HG02571 (cell line): ENCODE measurements around the gene CYBA.
A peak's percentile ranks its signal among the peaks of the same experiment; 100 is the strongest.

Experiments
- ATAC-seq: cut with Tn5 transposase; IDR thresholded peaks from one replicate; pipeline ENCODE4 v1.9.1; 2021; ENCODE audit warnings: mild to moderate bottlenecking, moderate library complexity; ENCODE audit not compliant: unreplicated experiment

Gene CYBA

DNA sequence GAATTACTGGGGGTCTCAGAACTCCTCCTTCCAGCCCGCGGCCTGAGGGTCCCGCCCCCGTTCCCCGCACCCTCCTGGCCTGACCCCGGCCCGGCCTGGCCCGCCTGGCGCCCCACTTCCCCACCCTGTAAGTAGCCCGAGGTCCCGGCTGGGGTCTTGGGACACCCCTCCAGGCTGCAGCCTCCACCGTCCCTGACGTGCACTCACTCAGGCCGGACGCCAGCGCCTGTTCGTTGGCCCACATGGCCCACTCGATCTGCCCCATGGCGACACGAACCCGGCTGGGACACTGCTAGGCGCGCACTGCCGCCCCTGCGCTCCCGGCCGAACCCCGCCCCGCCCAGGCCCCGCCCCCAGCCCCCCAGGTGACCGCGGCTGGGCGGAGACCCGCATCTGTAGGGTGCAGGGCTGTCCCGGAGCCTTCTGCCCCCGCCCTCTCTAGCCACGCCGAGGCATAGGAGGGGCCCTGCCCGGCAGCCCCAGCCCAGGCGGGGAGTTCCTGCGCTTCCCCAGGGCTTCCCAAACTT lies at the start of gene CYBA:
CYBA (minus strand) TSS at position 305 of the 527 bp plus-strand sequence; CDS start at position 265, 40 bp downstream.
- ATAC-seq, result peak; percentile 67

DNA sequence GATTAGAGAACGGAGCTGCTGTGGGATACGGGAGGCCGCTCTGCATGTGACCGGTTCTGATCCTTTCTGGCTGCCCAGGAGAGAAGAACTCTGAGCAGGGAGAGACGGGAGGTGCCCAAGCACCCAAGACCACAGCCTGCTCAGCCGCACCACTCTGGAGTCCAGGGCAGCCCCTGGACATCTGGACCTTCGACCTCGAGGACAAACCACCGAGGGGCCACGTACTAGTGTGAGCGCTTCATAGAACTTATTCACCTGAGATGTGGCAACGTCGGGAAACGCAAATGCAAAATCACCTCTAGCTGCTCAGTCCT lies 49.4 kb upstream of the CYBA start:
- ATAC-seq, result no peak

DNA sequence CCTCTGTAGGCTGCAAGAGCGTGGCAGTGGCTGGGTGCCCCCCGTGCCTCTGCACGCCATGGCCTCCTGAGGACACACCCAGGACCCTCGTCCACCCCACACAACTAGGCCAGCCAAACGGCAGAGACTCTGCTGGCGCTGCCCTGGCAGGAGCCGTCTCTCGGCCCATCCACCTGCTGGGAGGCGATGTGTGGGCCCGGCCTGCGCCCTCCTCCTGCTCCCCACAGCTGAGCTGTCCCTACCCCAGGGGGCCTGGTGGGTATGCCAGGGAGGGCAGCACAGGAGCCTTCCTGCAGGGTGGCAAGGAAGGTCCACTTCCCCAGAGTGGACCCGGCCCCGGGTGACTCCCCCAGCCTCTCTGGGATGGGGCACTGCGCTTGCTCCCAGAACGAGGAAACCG lies 48.3 kb upstream of the CYBA start:
- ATAC-seq, result no peak

- ATAC-seq, result no peak
Measured at GRCh38 chr16:88698646-88699045, 47.8 kb upstream of the CYBA start.

GRCh38 chr16:88697831-88698615 lies 47.2 kb upstream of the CYBA start:
- ATAC-seq, result no peak

DNA sequence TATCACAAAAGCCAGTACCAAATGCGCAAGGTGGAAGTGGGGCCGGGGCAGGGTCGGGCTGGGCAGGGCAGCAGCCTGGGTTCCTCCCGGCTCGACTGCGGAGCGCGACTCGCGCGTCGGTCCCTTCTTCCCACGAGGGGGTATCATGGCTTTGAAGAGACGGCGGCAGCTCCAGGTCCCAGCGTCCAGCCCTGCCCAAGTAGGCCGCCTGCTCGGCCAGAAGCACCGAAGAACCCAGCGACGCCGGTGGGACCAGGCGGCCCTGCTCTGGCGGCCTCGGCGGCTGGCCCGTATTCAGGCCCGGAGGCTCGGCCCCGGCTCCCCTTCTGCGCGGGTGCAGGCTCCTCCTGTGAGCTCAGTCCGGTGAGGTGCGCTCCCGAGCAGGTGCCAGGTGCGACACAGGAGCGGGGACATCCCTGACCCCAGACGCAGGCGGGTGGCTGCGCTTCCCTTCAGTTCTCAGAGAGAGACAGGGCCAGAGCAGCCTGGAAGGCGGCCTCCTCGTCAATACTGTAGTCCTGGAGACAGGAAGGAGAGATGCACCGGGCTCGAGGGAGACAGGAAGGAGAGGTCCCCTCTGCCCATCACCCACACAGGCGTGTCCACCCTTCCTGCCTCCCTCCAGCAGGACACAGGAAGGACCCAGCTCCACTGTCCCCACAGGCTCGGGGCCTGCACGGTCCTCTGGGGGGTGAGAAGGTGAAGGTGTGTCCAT lies 46.4 kb upstream of the CYBA start:
- ATAC-seq, result no peak

GRCh38 chr16:88696441-88696840 lies 45.6 kb upstream of the CYBA start:
- no peak for ATAC-seq

- no peak for ATAC-seq
Measured at GRCh38 chr16:88695753-88696152, 44.9 kb upstream of the CYBA start.

- no peak for ATAC-seq
Measured at GRCh38 chr16:88695218-88695617, 44.4 kb upstream of the CYBA start.

DNA sequence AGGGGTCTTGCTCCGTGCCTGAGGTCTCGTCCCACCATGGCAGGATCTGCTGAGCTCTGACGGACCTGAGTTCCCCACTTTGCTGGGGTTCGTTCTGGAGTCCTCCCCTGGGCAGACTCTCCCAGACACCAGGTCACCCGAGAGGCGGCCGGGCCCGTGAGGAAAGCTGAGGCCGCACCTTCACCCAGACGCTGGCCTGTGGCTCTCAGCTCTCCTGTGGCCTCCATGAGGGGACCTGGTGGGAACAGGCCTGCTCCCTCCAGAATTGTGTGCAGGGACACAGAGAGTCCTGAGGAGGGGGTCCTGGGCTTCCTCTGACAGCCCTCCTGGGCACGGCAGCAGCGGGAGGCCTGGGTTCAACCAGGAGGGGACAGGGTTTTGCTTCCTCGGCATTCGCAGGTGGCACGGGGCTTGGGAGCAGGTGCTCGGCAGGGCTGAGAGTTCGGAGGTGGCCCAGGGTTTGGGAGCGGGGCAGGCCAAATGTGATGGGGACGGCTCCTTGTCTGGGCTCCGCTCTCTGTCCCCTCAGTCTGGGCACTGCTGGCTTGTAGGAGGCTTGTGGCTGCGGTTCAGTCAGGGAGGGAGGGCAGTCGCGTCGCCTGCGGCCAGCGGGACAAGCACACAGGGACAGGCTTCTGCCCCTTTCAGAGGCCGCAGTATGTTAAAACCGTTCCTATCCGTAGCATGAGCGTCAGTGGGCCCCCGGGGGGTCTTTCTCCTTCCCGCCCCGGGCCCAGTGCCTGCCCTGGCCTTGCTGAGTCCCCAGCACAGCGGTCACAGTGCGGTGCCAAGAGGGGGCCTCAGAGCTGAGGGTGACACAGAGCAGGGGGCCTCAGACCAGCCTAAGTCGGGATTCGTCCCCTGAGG lies 43.6 kb upstream of the CYBA start:
- no peak for ATAC-seq

DNA sequence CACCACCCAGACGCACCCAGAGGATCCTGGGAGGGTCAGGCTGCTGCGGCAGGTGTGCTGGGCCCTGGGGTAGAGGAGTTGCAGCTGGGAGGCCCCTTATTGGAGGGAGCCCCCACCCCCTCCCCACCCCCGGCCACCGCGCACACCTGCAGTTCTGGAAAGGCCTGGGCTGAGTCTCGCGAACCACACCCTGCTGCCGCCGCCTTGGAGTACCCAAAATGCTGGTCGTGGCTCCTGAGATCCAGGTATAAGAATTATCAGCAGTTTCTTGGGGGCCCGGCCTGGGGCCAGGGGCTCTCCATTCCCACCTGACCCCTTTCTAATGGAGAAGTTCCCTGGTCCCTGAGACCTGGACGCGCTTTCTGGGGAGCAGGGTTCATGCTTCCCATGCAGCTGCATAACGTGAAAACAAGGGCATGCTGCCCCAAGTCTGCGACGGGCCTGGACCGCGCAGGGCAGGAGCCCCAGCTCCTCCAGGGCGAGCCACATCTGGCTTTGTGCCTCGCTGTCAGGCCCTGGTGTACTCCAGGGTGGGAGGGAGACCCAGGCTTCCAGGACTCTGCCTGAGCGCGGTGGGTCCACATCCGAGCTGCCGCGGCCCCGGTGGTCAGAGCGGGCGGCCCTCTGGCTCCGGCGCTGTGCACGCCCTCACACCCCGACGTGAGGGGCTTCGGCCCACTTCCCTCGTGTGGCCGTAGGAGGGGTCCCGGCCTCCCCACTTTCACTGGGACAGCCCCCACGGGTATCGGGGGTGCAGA lies 42.7 kb upstream of the CYBA start:
- no peak for ATAC-seq

- ATAC-seq, result no peak
Measured at GRCh38 chr16:88692861-88693260, 42.0 kb upstream of the CYBA start.

- ATAC-seq, result no peak
Measured at GRCh38 chr16:88691924-88692560, 41.2 kb upstream of the CYBA start.

GRCh38 chr16:88691129-88691813 lies 40.4 kb upstream of the CYBA start:
- ATAC-seq, result no peak

DNA sequence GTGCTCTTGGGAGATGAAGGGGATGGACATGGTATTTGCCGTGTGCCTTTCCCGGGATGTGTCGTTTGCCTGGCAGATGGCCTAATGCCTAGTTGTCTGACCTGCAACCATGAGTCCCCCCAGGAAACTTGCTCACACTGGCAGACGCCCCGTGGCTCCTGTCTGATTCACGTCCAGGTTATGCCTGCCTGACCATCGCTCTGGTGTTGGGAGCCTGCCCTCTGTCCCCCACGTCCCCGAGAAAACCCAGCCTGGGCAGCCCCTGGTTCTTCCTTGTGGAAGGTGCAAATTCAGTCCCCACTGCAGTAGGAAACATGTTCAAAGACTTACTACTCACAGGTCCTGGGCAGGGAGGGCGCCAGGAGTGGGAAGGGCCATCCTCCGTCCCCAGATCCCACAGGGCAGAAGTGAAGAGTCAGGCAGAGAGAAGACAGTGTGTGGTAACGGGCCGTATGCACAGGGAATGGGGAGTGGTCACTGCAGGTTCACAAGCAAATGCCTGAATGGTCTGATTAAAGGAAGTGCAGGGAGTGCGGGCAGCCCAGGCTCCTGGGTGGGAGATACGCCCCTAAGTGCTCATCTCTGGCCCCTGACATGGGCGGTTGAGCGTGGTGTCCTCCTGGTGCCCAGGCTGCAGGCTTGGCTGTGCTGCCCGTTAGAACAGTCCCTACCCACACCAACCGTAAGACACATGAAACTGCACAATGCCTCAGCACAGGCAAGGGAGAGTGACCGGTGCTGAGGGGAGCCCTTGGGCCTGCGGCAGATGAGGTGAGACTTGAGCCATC lies 39.7 kb upstream of the CYBA start:
- no peak for ATAC-seq

- ATAC-seq, result no peak
Measured at GRCh38 chr16:88688013-88688778, 37.3 kb upstream of the CYBA start.

- no peak for ATAC-seq
Measured at GRCh38 chr16:88687676-88688012, 36.8 kb upstream of the CYBA start.

- ATAC-seq, result no peak
Measured at GRCh38 chr16:88687254-88687576, 36.4 kb upstream of the CYBA start.
